HCT116 (cell line): ENCODE measurements around the gene SPARCL1.

ENCODE experiments used
- EZH2 ChIP-seq: fragments of 200-600 bp; sonication (generic); IDR thresholded peaks from 2 replicates; pipeline ENCODE4 v1.6.1; 2017; ENCODE audit warnings: antibody characterized with exemption, mixed run types
- EZH2phosphoT487 ChIP-seq: fragments of 200-600 bp; IDR thresholded peaks from 2 replicates; pipeline ENCODE4 v1.6.1; 2018; ENCODE audit warnings: antibody characterized with exemption, borderline replicate concordance
- POLR2A ChIP-seq: IDR thresholded peaks from 2 replicates; pipeline ENCODE4 v1.7.0; 2011; ENCODE audit warnings: borderline replicate concordance; ENCODE audit not compliant: insufficient read depth, insufficient read length; ENCODE audit errors: extremely low read depth
- SRF ChIP-seq: IDR thresholded peaks from 2 replicates; pipeline ENCODE4 v1.6.1; 2012; ENCODE audit warnings: low read depth
- TF ChIP-seq, protein P1 (sequence below), 3 experiments: fragments of 200-600 bp in 1 of 3; sonication (generic) in 1 of 3; IDR thresholded peaks in 2 of 3; conservative IDR thresholded peaks in 1 of 3; 2 replicates each; pipeline ENCODE4 v1.5.1; 2012 to 2017; ENCODE audit warnings: low read depth in 2 of 3, low read length in 2 of 3, antibody characterized with exemption in 1 of 3, borderline replicate concordance in 1 of 3, control low read depth in 1 of 3, mild to moderate bottlenecking in 1 of 3, mixed read lengths in 1 of 3, mixed run types in 1 of 3, moderate library complexity in 1 of 3; ENCODE audit not compliant: insufficient read depth in 1 of 3
- TF ChIP-seq, protein P2 (sequence below): IDR thresholded peaks from 2 replicates; pipeline ENCODE4 v1.6.1; 2011; ENCODE audit warnings: mild to moderate bottlenecking, low read length, moderate library complexity; ENCODE audit not compliant: insufficient replicate concordance; ENCODE audit errors: extremely low read depth

DNA sequence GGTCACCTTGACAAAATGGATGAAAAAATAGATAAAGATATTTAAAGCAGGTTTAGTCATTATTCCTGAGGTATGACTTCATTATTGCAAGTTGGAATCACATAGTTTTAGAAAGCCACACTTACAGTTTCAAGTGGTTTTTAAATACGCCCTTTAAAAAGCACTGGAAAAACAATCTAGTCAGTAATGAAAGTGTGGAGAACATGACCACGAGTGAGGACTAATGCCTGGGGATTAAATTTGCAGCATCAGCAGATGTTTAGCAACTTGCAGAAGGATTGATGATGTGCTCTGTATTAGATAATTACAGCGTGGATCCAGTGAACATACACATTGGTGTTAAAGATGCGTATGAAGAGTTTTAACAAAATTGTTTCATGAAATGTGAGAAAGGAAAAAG is 5.9 kb downstream of the SPARCL1 start:
- TF ChIP-seq, protein P1, sequence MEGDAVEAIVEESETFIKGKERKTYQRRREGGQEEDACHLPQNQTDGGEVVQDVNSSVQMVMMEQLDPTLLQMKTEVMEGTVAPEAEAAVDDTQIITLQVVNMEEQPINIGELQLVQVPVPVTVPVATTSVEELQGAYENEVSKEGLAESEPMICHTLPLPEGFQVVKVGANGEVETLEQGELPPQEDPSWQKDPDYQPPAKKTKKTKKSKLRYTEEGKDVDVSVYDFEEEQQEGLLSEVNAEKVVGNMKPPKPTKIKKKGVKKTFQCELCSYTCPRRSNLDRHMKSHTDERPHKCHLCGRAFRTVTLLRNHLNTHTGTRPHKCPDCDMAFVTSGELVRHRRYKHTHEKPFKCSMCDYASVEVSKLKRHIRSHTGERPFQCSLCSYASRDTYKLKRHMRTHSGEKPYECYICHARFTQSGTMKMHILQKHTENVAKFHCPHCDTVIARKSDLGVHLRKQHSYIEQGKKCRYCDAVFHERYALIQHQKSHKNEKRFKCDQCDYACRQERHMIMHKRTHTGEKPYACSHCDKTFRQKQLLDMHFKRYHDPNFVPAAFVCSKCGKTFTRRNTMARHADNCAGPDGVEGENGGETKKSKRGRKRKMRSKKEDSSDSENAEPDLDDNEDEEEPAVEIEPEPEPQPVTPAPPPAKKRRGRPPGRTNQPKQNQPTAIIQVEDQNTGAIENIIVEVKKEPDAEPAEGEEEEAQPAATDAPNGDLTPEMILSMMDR (IDR thresholded peaks at IDR 0.05 in 2 of 3, conservative IDR thresholded peaks at IDR 0.05 in 1 of 3; ENCODE audit: borderline replicate concordance in 1 of 3, insufficient read depth in 1 of 3, low read depth in 2 of 3, low read length in 2 of 3) = no peak
- TF ChIP-seq EZH2phosphoT487 = no peak
- TF ChIP-seq POLR2A = no peak
- no peak for TF ChIP-seq SRF
- TF ChIP-seq, protein P2, sequence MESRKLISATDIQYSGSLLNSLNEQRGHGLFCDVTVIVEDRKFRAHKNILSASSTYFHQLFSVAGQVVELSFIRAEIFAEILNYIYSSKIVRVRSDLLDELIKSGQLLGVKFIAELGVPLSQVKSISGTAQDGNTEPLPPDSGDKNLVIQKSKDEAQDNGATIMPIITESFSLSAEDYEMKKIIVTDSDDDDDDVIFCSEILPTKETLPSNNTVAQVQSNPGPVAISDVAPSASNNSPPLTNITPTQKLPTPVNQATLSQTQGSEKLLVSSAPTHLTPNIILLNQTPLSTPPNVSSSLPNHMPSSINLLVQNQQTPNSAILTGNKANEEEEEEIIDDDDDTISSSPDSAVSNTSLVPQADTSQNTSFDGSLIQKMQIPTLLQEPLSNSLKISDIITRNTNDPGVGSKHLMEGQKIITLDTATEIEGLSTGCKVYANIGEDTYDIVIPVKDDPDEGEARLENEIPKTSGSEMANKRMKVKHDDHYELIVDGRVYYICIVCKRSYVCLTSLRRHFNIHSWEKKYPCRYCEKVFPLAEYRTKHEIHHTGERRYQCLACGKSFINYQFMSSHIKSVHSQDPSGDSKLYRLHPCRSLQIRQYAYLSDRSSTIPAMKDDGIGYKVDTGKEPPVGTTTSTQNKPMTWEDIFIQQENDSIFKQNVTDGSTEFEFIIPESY = no peak
- no peak for TF ChIP-seq EZH2
